ENCODE results near the gene CRNKL1. TPM values are rescaled to one million over a fixed set of nuclear protein-coding genes. Genes with fewer than 3 reads are reported as not detected.

Gene CRNKL1
- polyA plus RNA-seq, 1 donor (not counting 4 experiments of a cell fraction or from before 2014, with no cell fraction given): 11.0 TPM

DNA sequence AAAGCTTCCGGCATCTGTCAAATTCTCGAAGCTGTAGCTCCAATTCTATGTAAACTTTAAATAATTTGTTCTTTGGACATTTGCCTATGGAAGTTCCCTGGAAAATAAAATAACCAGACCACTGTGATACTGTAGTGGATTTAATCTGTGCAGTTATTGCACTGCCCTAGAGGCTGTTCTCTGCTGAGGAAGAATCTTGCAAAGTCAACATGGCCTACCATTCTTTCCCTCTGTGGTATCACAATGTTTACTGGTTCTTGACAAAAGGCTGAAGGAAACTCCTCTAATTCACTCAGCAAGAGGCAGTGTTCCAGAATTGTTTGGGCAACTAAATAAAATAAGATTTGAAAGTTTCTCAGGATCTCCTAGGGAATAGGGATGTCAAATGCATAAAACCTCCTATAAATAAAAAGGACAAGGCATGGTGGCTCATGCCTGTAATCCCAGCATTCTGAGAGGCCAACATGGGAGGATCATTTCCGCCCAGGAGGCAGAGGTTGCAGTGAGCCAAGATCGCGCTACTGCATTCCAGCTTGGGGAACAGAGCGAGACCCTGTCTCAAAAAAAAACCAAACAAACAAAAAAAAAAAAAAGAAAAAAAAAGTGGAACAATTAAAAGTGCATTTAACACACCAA is 12.4 kb downstream of the CRNKL1 start:
- no peaks in the 10 kb centered on the region for H3K9me1 ChIP-seq (ENCODE audit: control insufficient read depth, extremely low read depth, insufficient read depth, low read length)
- FAIRE-seq (no peak), DNase-seq (ENCODE audit: low read depth, low spot score) (no peak)
- H3K4me3 ChIP-seq (ENCODE audit: control insufficient read depth in 2 of 3, extremely low read depth in 1 of 3, insufficient read depth in 2 of 3, low read depth in 1 of 3, low read length in 3 of 3): no peak overlapping the region
- dilution Hi-C loops (cut with MboI; ENCODE audit: extremely low pct_ligation_motif_present, low sequenced_read_pairs): no loop called here
- no peaks in the 10 kb centered on the region for H3K9me3 ChIP-seq (ENCODE audit: control insufficient read depth, low read depth, low read length)
- H3K27ac ChIP-seq (ENCODE audit: control insufficient read depth, insufficient read depth, low read length): no peak overlapping the region
- TF ChIP-seq EZH2 (IDR thresholded peaks at IDR 0.05; ENCODE audit: low read length): no peak
- TF ChIP-seq, protein P1, sequence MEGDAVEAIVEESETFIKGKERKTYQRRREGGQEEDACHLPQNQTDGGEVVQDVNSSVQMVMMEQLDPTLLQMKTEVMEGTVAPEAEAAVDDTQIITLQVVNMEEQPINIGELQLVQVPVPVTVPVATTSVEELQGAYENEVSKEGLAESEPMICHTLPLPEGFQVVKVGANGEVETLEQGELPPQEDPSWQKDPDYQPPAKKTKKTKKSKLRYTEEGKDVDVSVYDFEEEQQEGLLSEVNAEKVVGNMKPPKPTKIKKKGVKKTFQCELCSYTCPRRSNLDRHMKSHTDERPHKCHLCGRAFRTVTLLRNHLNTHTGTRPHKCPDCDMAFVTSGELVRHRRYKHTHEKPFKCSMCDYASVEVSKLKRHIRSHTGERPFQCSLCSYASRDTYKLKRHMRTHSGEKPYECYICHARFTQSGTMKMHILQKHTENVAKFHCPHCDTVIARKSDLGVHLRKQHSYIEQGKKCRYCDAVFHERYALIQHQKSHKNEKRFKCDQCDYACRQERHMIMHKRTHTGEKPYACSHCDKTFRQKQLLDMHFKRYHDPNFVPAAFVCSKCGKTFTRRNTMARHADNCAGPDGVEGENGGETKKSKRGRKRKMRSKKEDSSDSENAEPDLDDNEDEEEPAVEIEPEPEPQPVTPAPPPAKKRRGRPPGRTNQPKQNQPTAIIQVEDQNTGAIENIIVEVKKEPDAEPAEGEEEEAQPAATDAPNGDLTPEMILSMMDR (optimal IDR thresholded peaks at IDR 0.05 in 1 of 3, IDR thresholded peaks at IDR 0.05 in 1 of 3, conservative IDR thresholded peaks at IDR 0.05 in 1 of 3; ENCODE audit: extremely low read depth in 1 of 3, insufficient read depth in 2 of 3, low read length in 3 of 3): no peak
- H4K20me1 ChIP-seq (ENCODE audit: control insufficient read depth, extremely low read depth, insufficient read depth, low read length): no peaks in the 10 kb centered on the region
- no peak overlapping the region for H3K9ac ChIP-seq (ENCODE audit: control insufficient read depth, extremely low read depth, insufficient read depth, low read length)
- H3K79me2 ChIP-seq (ENCODE audit: control insufficient read depth, insufficient read depth, low read length): no peaks in the 10 kb centered on the region
- no peaks in the 10 kb centered on the region for H3K4me1 ChIP-seq (ENCODE audit: control insufficient read depth, extremely low read depth, insufficient read depth, low read length)
- no peak overlapping the region for H3K4me2 ChIP-seq (ENCODE audit: control insufficient read depth, extremely low read depth, insufficient read depth, low read depth, low read length)
- no peak overlapping the region for H2AFZ ChIP-seq (ENCODE audit: control insufficient read depth, low read length)
- H3K27me3 ChIP-seq (ENCODE audit: control insufficient read depth, extremely low read depth, insufficient read depth, low read length): no peaks in the 10 kb centered on the region
- peaks cover 30 to 49% of the 10 kb centered on the region in 2 experiments for H3K36me3 ChIP-seq (ENCODE audit: control insufficient read depth in 2 of 2, extremely low read depth in 1 of 2, insufficient read depth in 2 of 2, low read length in 2 of 2)

DNA sequence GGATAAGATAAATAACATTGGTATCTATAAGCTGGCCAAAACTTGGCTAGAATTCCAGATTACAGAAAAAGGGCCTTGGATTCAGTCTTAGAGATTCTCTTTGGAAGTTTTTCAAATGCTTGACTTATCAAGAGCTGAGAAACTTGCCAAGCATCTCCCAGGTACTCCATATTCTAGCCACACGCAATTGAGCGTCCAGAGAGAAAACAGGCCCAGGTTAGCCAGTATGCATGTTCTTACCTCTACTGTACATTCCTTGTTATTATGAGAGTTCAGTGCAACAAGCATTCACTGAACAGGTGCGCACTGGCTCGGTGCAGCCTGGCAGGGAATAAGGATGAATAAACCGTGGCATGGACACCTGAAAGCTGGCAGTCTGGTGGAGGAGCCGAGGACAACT is 13.7 kb downstream of the CRNKL1 start:
- H3K9ac ChIP-seq (ENCODE audit: control insufficient read depth, extremely low read depth, insufficient read depth, low read length): no peak overlapping the region
- dilution Hi-C loops (cut with MboI; ENCODE audit: extremely low pct_ligation_motif_present, low sequenced_read_pairs): no loop called here
- H3K27ac ChIP-seq (ENCODE audit: control insufficient read depth, insufficient read depth, low read length): no peak overlapping the region
- FAIRE-seq (no peak), DNase-seq (ENCODE audit: low read depth, low spot score) (no peak)
- H3K36me3 ChIP-seq (ENCODE audit: control insufficient read depth in 2 of 2, extremely low read depth in 1 of 2, insufficient read depth in 2 of 2, low read length in 2 of 2): peaks cover 31 to 50% of the 10 kb centered on the region in 2 experiments
- H3K79me2 ChIP-seq (ENCODE audit: control insufficient read depth, insufficient read depth, low read length): no peaks in the 10 kb centered on the region
- no peak overlapping the region for H2AFZ ChIP-seq (ENCODE audit: control insufficient read depth, low read length)
- H3K9me3 ChIP-seq (ENCODE audit: control insufficient read depth, low read depth, low read length): no peaks in the 10 kb centered on the region
- no peaks in the 10 kb centered on the region for H3K4me1 ChIP-seq (ENCODE audit: control insufficient read depth, extremely low read depth, insufficient read depth, low read length)
- H3K4me3 ChIP-seq (ENCODE audit: control insufficient read depth in 2 of 3, extremely low read depth in 1 of 3, insufficient read depth in 2 of 3, low read depth in 1 of 3, low read length in 3 of 3): no peak overlapping the region
- no peak overlapping the region for H3K4me2 ChIP-seq (ENCODE audit: control insufficient read depth, extremely low read depth, insufficient read depth, low read depth, low read length)
- TF ChIP-seq, protein P1 (optimal IDR thresholded peaks at IDR 0.05 in 1 of 3, IDR thresholded peaks at IDR 0.05 in 1 of 3, conservative IDR thresholded peaks at IDR 0.05 in 1 of 3; ENCODE audit: extremely low read depth in 1 of 3, insufficient read depth in 2 of 3, low read length in 3 of 3): no peak
- no peaks in the 10 kb centered on the region for H4K20me1 ChIP-seq (ENCODE audit: control insufficient read depth, extremely low read depth, insufficient read depth, low read length)
- H3K9me1 ChIP-seq (ENCODE audit: control insufficient read depth, extremely low read depth, insufficient read depth, low read length): no peaks in the 10 kb centered on the region
- no peaks in the 10 kb centered on the region for H3K27me3 ChIP-seq (ENCODE audit: control insufficient read depth, extremely low read depth, insufficient read depth, low read length)

Data from keratinocyte (primary cell).